HG03378 (cell line): ENCODE results near the gene FTCDNL1.

Experiments
- ATAC-seq: cut with Tn5 transposase; IDR thresholded peaks from one replicate; pipeline ENCODE4 v1.9.1; 2021; ENCODE audit warnings: mild to moderate bottlenecking, moderate library complexity; ENCODE audit not compliant: unreplicated experiment

The FTCDNL1 gene

GRCh38 chr2:199850718-199851500 is at the start of gene FTCDNL1:
Gene FTCDNL1 (minus strand): TSS chr2:199851192. CDS start chr2:199848962, 2,230 bp downstream.
- ATAC-seq = peak; percentile 86

GRCh38 chr2:199896617-199897016 is 45.6 kb upstream of the FTCDNL1 start:
- ATAC-seq = no peak

GRCh38 chr2:199895406-199895805 is 44.4 kb upstream of the FTCDNL1 start:
- no peak for ATAC-seq

- no peak for ATAC-seq
Observed at GRCh38 chr2:199883474-199884212, 32.7 kb upstream of the FTCDNL1 start.

GRCh38 chr2:199882667-199883066 is 31.7 kb upstream of the FTCDNL1 start:
- no peak for ATAC-seq

- ATAC-seq = no peak
Observed at GRCh38 chr2:199875400-199875799, 24.4 kb upstream of the FTCDNL1 start.

- ATAC-seq = no peak
Observed at GRCh38 chr2:199874209-199874608, 23.2 kb upstream of the FTCDNL1 start.

- no peak for ATAC-seq
Observed at GRCh38 chr2:199870581-199870980, 19.6 kb upstream of the FTCDNL1 start.

- ATAC-seq = no peak
Observed at GRCh38 chr2:199869653-199870052, 18.7 kb upstream of the FTCDNL1 start.

- no peak for ATAC-seq
Observed at GRCh38 chr2:199869227-199869541, 18.2 kb upstream of the FTCDNL1 start.

GRCh38 chr2:199868431-199869226 is 17.6 kb upstream of the FTCDNL1 start:
- no peak for ATAC-seq

GRCh38 chr2:199865905-199866304 is 14.9 kb upstream of the FTCDNL1 start:
- no peak for ATAC-seq

- no peak for ATAC-seq
Observed at GRCh38 chr2:199862788-199863187, 11.8 kb upstream of the FTCDNL1 start.

GRCh38 chr2:199861132-199861774 is 10.3 kb upstream of the FTCDNL1 start:
- ATAC-seq = no peak

GRCh38 chr2:199855812-199856211 is 4.8 kb upstream of the FTCDNL1 start:
- ATAC-seq = no peak

GRCh38 chr2:199851883-199852282 is 891 bp upstream of the FTCDNL1 start:
- ATAC-seq = no peak

GRCh38 chr2:199851501-199851810 is 464 bp upstream of the FTCDNL1 start:
- no peak for ATAC-seq

GRCh38 chr2:199850218-199850717 is 724 bp downstream of the FTCDNL1 start:
- no peak for ATAC-seq

- no peak for ATAC-seq
Observed at GRCh38 chr2:199848389-199849130, 2.4 kb downstream of the FTCDNL1 start.

GRCh38 chr2:199847181-199847864 is 3.7 kb downstream of the FTCDNL1 start:
- no peak for ATAC-seq
